ENCODE data around the gene ABR.
"Not testable (repeated sequence)": the region's sequence is repeated elsewhere in the genome, so short reads cannot be mapped to it uniquely, and the experiment has no call there.

Gene ABR

DNA sequence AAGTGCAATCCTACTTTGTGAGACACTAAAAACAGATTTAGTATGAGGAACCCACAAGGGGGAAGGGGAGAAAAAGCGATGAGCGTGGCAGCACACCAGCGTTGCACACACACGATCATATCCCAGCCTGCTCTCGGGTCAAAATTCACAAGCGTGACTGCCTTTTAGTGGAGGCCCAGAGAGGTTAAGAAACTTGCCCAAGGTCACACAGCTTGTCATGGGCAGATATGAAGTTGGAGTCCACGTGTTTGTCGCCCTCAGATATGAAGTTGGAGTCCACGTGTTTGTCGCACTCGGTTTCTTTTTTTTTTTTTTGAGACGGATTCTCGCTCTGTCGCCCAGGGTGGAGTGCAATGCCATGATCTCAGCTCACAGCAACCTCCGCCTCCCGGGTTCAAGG lies 124.5 kb downstream of the ABR start:
- DNase-seq (ENCODE audit: insufficient read length, low spot score) = no peak
- no peak for FAIRE-seq
- TF ChIP-seq TAF1 (IDR thresholded peaks at IDR 0.05; ENCODE audit: low read depth, low read length) (no peak), POU2F2 (IDR thresholded peaks at IDR 0.05; ENCODE audit: low read depth, low read length) (no peak), POLR2A (IDR thresholded peaks at IDR 0.05; ENCODE audit: low read depth, low read length) (no peak), PAX5 (IDR thresholded peaks at IDR 0.05; ENCODE audit: insufficient read depth, low read length, severe bottlenecking) (no peak), POLR2AphosphoS5 (IDR thresholded peaks at IDR 0.05; ENCODE audit: low read depth, low read length) (no peak), SPI1 (IDR thresholded peaks at IDR 0.05; ENCODE audit: low read depth, low read length) (no peak)

DNA sequence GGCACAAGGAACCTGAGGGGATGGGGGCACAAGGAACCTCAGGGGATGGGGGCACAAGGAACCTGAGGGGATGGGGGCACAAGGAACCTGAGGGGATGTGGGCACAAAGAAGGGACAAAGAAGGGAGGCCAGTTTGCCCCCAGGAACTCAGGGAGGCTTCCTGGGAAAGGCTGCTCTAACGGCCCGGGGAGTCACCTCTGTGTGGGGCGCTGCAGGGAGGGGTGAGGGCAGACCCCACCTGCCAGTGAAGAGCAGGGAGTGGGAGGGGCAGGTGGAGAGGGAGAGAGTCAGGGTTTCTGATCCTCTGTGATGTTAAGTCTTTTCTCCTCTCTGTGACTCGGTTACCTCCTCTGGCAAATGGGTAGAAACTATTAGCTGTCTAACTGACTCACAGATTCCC lies 125.1 kb downstream of the ABR start:
- FAIRE-seq (no peak), DNase-seq (ENCODE audit: insufficient read length, low spot score) (no peak)
- TF ChIP-seq SPI1 (IDR thresholded peaks at IDR 0.05; ENCODE audit: low read depth, low read length) = no peak
- no peak for TF ChIP-seq POLR2A (IDR thresholded peaks at IDR 0.05; ENCODE audit: low read depth, low read length)
- TF ChIP-seq POU2F2 (IDR thresholded peaks at IDR 0.05; ENCODE audit: low read depth, low read length) = no peak
- TF ChIP-seq TAF1 (IDR thresholded peaks at IDR 0.05; ENCODE audit: low read depth, low read length) = no peak
- TF ChIP-seq PAX5 (IDR thresholded peaks at IDR 0.05; ENCODE audit: insufficient read depth, low read length, severe bottlenecking) = no peak
- no peak for TF ChIP-seq POLR2AphosphoS5 (IDR thresholded peaks at IDR 0.05; ENCODE audit: low read depth, low read length)

DNA sequence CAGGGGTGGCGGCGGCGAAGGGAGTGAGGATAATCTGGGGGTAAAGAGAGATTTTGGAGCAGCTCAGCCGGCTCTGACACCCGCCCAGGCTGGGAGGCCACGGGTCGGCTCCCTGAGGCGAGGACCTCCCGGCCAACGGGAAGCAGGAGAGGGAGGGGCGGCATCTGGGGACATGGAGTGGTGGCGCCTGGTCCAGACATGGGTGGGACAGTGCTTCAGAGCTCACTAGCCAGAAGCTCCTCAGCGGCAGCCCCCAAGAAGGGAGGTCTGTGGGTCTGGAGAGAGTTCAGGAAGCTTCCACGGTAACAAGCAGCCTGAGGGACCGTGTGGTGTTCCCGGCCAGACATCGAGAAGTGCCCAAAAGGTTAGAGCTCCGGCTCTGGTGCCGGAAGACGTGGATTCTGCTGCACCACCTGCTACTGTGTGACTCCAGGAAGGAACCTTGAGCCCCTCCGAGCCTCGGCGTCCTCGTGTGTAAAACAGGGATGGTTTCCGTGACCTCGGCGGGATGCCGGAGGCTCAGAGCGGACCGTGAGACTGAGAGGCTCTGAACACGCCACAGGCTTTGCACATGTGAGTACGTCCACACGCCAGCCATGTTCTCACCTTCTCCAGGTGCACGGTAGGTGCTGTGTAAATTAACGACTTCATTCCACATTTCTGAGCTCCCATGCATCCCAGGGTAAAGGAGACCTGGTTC lies 126.0 kb downstream of the ABR start:
- FAIRE-seq = no peak

DNA sequence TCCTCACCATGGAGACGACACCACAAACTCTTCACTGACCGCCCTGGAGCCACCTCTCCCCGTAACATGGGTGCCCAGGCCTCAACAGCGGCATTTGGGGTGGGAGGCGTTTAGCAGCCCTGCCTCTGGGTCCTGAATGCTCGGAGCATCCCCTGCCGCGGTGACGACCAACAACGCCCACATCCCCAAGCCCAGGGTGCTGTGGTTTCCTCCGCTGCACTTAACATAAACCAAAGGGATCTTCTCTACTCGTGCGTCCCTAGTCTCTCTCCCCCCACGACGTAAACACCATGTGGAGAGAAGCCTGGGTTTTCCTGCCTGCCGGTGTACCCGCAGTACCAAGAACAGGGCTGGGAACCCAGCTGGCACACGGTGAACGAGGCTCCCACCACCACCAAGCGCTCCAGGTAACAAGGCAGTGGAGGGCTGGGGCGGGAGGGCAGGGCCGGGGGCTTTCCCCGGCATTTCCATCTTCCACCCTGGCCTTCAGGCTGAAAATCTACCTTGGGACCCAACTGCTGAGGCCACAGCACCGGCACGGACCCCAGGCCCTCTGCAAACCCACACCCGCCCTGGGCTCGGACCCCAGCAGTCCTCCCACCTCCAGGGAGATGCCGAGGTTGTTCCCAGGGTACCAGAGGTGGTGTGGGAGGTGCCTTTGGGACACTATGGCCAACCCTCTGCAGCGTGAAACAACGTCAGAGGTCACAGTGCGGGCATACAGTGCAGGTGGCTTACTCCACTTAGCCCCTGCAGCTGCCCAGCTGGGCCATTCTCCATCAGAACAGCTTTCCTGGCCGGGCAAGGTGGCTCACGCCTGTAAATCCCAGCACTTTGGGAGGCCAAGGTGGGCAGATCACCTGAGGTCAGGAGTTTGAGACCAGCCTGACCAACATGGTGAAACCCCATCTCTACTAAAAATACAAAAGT lies 128.5 kb downstream of the ABR start:
- no peak for DNase-seq (ENCODE audit: insufficient read length, low spot score)
- no peak for FAIRE-seq
- no peak for TF ChIP-seq PAX5 (IDR thresholded peaks at IDR 0.05; ENCODE audit: insufficient read depth, low read length, severe bottlenecking)
- TF ChIP-seq POU2F2 (IDR thresholded peaks at IDR 0.05; ENCODE audit: low read depth, low read length) = no peak

More for the DNA sequence above, 126.0 kb downstream of the ABR start:
- DNase-seq (ENCODE audit: insufficient read length, low spot score) = no peak
- no peak for TF ChIP-seq POLR2AphosphoS5 (IDR thresholded peaks at IDR 0.05; ENCODE audit: low read depth, low read length)
- TF ChIP-seq PAX5 (IDR thresholded peaks at IDR 0.05; ENCODE audit: insufficient read depth, low read length, severe bottlenecking) = no peak
- TF ChIP-seq TAF1 (IDR thresholded peaks at IDR 0.05; ENCODE audit: low read depth, low read length) = no peak
- no peak for TF ChIP-seq POLR2A (IDR thresholded peaks at IDR 0.05; ENCODE audit: low read depth, low read length)
- no peak for TF ChIP-seq POU2F2 (IDR thresholded peaks at IDR 0.05; ENCODE audit: low read depth, low read length)
- no peak for TF ChIP-seq SPI1 (IDR thresholded peaks at IDR 0.05; ENCODE audit: low read depth, low read length)

- FAIRE-seq (no peak), DNase-seq (ENCODE audit: insufficient read length, low spot score) (no peak)
- no peak for TF ChIP-seq PAX5 (IDR thresholded peaks at IDR 0.05; ENCODE audit: insufficient read depth, low read length, severe bottlenecking)
- TF ChIP-seq POLR2A (IDR thresholded peaks at IDR 0.05; ENCODE audit: low read depth, low read length) = no peak
- TF ChIP-seq TAF1 (IDR thresholded peaks at IDR 0.05; ENCODE audit: low read depth, low read length) = no peak
- no peak for TF ChIP-seq POLR2AphosphoS5 (IDR thresholded peaks at IDR 0.05; ENCODE audit: low read depth, low read length)
- no peak for TF ChIP-seq SPI1 (IDR thresholded peaks at IDR 0.05; ENCODE audit: low read depth, low read length)
- TF ChIP-seq POU2F2 (IDR thresholded peaks at IDR 0.05; ENCODE audit: low read depth, low read length) = no peak
Observed at GRCh38 chr17:1050246-1050995, 129.4 kb downstream of the ABR start.

GRCh38 chr17:1049446-1050225 lies 130.1 kb downstream of the ABR start:
- TF ChIP-seq POLR2A (IDR thresholded peaks at IDR 0.05; ENCODE audit: low read depth, low read length) (0 out of 2 replicates have a peak, but pooled peaks have one; percentile 25), POU2F2 (IDR thresholded peaks at IDR 0.05; ENCODE audit: low read depth, low read length) (no peak), PAX5 (IDR thresholded peaks at IDR 0.05; ENCODE audit: insufficient read depth, low read length, severe bottlenecking) (no peak)
- no peak for DNase-seq (ENCODE audit: insufficient read length, low spot score)
- no peak for FAIRE-seq

GRCh38 chr17:1048516-1049115 lies 131.2 kb downstream of the ABR start:
- not testable (repeated sequence) for FAIRE-seq; DNase-seq (ENCODE audit: insufficient read length, low spot score)

- no peak for DNase-seq (ENCODE audit: insufficient read length, low spot score)
- no peak for TF ChIP-seq SPI1 (IDR thresholded peaks at IDR 0.05; ENCODE audit: low read depth, low read length)
- TF ChIP-seq POLR2AphosphoS5 (IDR thresholded peaks at IDR 0.05; ENCODE audit: low read depth, low read length) = no peak
- no peak for TF ChIP-seq POLR2A (IDR thresholded peaks at IDR 0.05; ENCODE audit: low read depth, low read length)
- TF ChIP-seq POU2F2 (IDR thresholded peaks at IDR 0.05; ENCODE audit: low read depth, low read length) = no peak
- no peak for TF ChIP-seq TAF1 (IDR thresholded peaks at IDR 0.05; ENCODE audit: low read depth, low read length)
- no peak for TF ChIP-seq PAX5 (IDR thresholded peaks at IDR 0.05; ENCODE audit: insufficient read depth, low read length, severe bottlenecking)
- FAIRE-seq = no peak
Observed at GRCh38 chr17:1047879-1048470, 131.8 kb downstream of the ABR start.

Measured in GM12891 (cell line).